Stimulated activated CD4-positive, alpha-beta T cell treated with anti-CD3 and anti-CD28 coated beads, Interleukin-2, amount 100 ng/mL, for 48 hours (primary cell): ENCODE results near the gene LDB3.
"Not testable (repeated sequence)": the region's sequence is repeated elsewhere in the genome, so short reads cannot be mapped to it uniquely, and the experiment has no call there.

Source experiments
- DNase-seq, 2 donors: peaks; one replicate each; pipeline ENCODE4 v3.0.0-alpha.2; 2020

The LDB3 gene, protein sequence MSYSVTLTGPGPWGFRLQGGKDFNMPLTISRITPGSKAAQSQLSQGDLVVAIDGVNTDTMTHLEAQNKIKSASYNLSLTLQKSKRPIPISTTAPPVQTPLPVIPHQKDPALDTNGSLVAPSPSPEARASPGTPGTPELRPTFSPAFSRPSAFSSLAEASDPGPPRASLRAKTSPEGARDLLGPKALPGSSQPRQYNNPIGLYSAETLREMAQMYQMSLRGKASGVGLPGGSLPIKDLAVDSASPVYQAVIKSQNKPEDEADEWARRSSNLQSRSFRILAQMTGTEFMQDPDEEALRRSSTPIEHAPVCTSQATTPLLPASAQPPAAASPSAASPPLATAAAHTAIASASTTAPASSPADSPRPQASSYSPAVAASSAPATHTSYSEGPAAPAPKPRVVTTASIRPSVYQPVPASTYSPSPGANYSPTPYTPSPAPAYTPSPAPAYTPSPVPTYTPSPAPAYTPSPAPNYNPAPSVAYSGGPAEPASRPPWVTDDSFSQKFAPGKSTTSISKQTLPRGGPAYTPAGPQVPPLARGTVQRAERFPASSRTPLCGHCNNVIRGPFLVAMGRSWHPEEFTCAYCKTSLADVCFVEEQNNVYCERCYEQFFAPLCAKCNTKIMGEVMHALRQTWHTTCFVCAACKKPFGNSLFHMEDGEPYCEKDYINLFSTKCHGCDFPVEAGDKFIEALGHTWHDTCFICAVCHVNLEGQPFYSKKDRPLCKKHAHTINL

DNA sequence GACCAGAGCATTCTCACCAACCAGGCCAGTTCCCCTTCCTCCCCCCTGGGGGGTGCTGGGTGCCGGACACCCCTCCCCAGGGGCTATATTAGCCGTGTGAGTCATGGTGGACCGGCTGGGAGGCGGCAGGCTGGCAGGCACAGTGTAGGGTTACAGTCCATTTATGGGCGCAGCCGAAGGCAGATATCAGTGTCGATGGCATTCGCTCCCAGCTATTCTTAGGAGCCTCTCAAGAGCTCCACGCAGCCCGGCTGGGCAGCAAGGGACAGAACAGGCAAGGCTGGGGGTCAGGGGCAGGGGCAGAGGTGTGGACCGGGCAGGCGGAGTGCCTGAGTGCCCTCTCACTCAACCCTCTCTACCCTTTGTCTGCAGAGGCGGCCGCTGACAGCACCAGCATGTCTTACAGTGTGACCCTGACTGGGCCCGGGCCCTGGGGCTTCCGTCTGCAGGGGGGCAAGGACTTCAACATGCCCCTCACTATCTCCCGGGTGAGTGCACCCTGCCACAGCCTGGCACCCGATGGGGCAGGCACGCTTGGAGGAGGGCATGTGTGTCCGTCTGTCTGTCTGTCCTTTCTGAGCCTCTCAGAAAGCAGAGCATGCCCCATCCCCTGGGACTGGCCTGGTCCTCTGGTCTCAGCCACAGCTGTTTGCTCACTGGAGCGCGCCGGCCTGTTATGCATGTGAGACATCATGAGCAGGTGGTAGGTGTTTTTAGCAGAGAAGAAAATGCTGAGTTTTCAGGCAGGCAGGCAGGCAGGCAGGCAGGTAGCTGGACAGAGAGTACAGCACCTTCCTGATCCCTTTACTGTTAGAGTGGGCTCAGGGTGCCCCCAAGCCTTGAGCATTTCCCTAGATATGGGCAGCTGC lies at the start of gene LDB3:
TSS of gene LDB3 (plus strand) at position 215 of the 869 bp plus-strand sequence. CDS start at position 396, 181 bp downstream.
- no peak for DNase-seq

DNA sequence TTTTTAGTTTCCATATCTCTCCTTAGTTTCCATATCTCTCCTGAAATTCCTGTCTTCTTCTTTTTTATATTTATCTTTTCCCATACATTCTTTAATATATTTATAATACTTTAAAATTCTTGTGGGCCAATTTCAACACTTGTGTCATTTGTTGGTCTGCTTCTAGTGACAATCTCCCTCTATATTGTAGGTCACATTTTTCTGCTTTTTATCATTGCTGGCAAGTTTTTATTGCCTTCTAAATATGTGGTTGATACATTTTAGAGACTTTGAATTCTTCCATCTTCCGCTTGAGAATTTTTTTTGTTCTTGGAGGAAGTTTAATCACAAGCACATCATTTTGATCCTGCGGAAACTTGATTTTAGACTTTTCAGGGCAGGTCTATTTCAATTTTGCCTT lies 40.0 kb upstream of the LDB3 start:
- no peak for DNase-seq

DNA sequence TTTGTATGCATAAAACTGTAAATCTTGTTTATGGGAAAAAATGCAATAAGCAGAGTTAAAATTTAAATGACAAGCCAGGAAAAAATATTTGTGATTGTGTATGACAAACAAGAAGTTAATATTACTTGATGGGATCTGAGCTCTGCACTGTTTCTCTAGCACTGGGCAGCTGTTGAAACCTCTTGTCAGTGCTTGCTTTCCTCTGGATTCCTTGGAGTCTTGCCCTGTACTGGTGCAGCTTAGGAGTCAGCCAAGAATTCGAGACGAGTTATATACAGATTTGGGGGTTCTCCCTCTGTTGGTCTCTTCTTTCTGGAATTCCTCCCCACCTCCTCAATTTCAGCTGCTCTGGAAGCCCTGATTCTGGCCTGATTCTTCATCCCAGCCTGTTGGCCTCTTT lies 38.2 kb upstream of the LDB3 start:
- no peak for DNase-seq

GRCh38 chr10:86632009-86632800 lies 36.1 kb upstream of the LDB3 start:
- DNase-seq, result no peak

DNA sequence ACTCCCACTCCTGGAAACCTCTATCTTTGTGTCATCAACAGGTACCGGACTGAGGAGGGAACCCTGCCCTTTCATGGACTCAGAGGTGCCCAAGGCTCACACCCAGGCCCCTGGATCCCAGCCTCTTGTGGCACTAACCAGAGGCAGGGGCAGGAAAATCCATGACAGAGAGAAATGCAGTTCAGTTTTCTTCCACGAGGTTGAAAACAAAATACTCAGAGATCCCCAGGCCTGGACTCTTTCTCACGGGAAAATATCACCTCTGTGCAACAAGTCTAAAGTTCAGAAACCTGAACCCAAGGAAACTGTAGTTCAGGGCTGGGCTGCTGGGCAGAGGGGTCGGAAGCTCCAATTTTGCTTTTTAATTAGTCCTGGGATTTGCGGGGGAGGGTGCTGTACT lies 35.4 kb upstream of the LDB3 start:
- DNase-seq, result no peak

DNA sequence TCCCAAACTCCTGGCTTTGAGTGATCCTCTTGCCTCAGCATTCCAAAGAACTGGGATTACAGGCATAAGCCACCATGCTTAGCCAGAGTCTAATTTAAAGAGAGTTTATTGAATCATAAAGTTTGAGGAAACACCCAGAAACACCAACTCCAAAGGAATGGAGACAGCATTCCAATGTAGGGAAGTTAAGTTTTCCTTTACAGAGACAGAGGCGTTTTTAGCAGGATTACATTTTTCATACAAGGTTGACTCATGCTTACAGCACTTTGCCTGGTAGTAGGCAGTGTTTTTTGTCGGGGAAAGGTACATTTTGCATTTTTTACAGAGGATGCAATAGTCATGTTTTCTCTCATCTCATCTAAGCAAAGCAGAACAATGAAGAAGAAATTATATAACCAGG lies 32.9 kb upstream of the LDB3 start:
- DNase-seq, result no peak

GRCh38 chr10:86636311-86636710 lies 32.0 kb upstream of the LDB3 start:
- DNase-seq, result no peak

DNA sequence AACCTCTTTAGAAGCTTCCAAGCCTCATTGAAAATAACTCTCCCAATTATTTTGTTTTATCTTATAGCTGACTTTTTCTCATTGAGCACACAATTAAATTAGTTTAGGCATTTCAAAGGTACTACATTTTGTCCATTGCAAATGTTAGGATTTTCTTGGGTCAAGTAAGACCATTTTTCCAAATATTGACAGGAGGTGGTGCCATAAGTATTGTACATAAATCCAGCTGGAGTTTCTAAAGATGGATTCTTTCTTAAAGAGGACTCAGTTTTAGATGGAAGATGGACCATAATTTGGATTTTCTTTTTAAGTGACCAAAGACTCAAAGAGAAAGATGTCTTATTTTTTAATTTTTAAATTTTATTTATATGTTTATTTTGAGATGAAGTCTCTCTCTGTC lies 26.3 kb upstream of the LDB3 start:
- no peak for DNase-seq

DNA sequence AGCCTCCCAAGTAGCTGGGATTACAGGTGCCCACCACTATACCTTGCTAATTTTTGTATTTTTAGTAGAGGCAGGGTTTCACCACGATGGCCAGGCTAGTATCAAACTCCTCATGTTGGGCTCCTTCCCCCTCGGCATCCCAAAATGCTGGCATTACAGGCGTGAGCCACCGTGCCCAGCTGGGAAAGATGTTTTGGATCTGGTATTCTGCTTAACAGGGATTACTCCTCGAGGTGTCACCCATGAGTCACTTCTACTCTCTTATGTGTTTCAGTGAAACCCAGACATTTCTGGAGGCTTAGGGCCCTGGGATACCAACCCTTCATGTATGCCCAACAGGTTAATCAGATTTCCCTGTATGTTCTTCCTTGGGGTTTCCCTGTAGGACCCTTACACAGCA lies 25.8 kb upstream of the LDB3 start:
- no peak for DNase-seq

DNA sequence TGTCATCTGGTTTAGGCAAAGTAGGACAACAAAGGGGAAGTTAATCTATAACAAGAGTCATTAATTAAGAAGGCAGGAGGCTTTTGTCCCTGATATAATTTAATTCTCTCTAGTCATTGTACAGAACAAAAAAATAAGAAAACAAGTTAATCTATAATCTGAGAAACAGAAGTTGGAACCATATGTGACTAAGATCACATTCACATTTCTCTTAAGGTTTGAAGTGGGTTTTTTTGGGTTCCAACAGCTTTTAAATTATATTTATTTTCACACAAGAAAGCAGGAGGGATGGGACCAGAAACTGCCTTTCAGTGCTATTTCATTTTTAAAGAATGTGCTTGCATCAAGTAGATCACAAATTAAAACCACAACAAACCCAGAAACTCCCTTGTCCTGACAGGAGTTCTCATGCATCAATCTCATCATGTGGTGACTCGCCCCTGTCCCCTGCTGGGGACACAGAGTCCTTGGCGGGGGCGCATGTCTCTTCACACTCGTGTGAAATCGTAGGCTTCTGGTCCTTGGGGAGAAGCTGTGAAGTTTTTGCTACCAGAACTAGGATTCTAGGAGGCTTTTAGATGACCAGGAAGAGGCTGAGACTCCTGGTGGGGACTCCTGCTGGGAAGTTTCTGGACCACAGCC lies 24.0 kb upstream of the LDB3 start:
- DNase-seq, result no peak

DNA sequence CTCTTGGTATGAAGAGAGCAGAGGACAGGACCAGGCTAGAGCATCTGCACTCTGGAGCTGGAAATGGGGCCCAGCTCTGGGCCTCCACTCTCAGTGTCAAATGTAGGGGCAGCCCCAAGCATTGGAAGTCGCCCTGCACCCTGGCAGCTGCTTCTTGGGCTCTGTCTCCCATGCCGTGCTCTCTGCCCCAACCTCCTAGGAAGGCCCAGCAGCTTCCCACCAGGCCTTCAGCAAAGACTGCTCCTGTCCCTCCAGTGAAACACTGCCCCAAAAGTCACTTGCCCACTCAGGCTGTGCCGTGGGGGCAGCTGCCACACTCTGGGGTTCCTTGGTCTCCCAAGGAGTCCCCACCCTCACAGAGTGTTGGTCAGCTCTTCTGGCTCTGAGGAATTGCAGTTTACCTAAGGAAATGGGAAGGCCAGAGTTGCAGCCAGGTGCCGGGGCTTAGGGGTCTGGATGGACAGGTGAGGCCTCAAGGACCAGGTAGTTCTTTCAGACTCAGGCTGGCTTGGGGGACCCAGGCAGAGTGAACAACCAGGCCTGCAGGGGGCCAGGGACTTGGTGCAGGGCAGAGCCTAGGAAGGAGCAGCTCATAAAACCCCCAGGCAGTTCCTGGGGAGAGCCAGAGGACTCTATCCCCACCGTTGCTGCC lies 23.4 kb upstream of the LDB3 start:
- no peak for DNase-seq

- DNase-seq, result not testable (repeated sequence)
Measured at GRCh38 chr10:86645621-86646165, 22.6 kb upstream of the LDB3 start.

- DNase-seq, result no peak
Measured at GRCh38 chr10:86646532-86646931, 21.8 kb upstream of the LDB3 start.

DNA sequence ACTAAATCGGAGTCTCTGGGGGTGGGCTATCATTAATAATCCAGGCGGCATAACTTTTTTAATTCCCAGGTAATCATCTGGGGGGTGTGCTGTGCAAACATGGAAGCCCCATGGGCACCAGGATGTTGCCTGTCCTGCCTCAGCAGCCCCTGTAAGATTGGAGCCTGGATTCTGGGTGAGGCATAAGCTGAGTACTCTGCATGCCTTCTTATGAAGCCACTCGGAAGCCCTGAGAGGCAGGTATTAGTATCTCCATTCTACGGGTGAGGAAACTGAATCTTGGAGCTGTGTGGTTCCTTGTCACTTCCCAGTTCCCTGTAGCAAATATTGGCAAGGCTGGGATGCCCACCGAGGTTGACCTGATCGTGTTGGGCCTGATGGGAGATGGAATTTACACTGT lies 21.4 kb upstream of the LDB3 start:
- DNase-seq, result no peak

- DNase-seq, result no peak
Measured at GRCh38 chr10:86647773-86648703, 20.3 kb upstream of the LDB3 start.

- DNase-seq, result no peak
Measured at GRCh38 chr10:86648704-86649427, 19.4 kb upstream of the LDB3 start.

DNA sequence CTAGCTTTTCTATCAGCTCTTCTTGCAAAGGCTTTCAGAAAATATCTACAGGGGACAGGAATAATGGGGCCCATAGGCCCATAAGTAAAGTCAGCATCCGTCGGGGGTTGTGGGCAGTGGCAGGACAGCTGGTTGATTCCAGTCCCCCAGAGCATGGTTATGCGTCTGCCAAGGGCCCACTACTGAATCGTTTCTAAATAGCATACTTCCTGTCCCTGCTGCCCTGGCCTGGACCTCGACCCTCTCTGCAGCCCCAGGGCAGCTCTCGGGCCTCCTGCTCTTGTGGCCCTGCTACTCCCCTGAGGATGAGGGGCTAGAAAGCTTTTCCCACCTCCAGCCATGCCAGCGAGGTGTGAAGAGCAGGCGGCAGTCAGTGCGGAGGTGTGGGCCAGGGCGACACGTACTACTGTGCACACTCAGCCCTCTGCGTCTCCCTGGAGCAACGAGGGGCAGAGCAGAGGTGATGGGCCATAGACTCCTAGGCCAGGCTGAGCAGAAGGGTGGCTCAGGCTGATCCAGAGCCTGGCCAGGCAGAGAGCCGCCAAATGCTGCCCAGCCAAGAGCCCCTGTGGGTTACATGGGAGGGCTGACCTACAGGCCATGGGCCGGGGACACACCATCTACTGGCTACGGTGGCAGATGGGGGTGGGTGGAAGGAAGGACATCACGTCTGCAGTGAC lies 18.7 kb upstream of the LDB3 start:
- no peak for DNase-seq

DNA sequence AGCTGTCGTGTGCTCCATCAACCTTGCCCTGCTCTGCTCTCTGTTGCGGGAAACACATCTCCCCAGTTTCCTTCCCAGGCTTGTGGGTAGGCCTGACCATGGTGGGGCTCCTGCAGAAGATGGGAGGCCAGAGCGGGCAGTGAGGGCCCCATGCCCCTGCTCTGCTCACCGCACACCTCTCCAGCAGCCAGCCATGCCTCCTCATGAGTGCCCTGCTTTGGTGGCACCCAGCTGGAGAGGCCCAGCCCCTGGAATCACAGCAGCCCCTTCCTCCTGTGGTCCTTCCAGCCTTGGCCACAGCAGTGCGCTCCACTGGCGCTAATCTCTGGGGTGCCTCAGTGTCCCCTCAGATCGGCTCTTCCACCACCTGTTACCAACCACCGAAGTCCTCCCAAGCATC lies 18.2 kb upstream of the LDB3 start:
- DNase-seq, result no peak

DNA sequence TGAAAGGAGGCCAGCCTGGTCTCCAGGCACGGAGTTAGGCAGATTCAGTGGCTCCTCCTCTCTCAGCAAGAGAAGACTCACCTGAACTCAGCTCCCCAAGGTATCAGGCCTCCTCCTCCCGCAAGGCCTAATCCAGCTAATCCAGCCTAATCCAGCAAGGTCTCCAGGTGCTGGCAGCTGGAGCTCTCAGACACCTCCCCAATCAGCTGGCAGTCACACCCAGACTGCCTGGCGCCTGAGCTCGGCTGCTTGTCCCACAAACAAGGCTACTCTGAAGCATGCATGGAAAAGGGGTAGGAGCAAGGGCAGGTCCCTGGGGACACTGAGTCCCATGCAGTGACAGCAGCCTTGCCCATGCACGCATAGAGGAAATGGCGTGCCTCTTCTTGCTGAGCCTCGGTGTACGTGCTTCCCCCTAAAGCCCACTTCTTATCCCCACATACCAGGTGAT lies 17.3 kb upstream of the LDB3 start:
- DNase-seq, result no peak
